Fibroblast of lung (primary cell): ENCODE measurements around the gene RPGR.

Experiments used
- CTCF ChIP-seq, 2 donors: IDR thresholded peaks in 1 of 2; conservative IDR thresholded peaks in 1 of 2; 1 replicate in 1 of 2; 2 replicates in 1 of 2; pipeline ENCODE4 v1.5.1; 2011 to 2012; ENCODE audit warnings: low read length in 2 of 2, control low read depth in 1 of 2, inconsistent platforms in 1 of 2, low read depth in 1 of 2, mild to moderate bottlenecking in 1 of 2
- EZH2 ChIP-seq: IDR thresholded peaks from 2 replicates; pipeline ENCODE4 v1.5.1; 2012; ENCODE audit warnings: low read length, control low read depth, mild to moderate bottlenecking; ENCODE audit errors: missing control alignments

- TF ChIP-seq CTCF (conservative IDR thresholded peaks at IDR 0.05 in 1 of 2, IDR thresholded peaks at IDR 0.05 in 1 of 2; ENCODE audit: low read depth in 1 of 2, low read length in 2 of 2) (no peak), EZH2 (no peak)
These were observed 14.1 kb upstream of the RPGR start for GRCh38 chrX:38341442-38341841.
